ENCODE data around the gene PPM1J.

- TF ChIP-seq CTCF (IDR thresholded peaks at IDR 0.05) (no peak), EZH2phosphoT487 (IDR thresholded peaks at IDR 0.05) (no peak), EZH2 (IDR thresholded peaks at IDR 0.05) (no peak)
These were observed 12.6 kb upstream of the PPM1J start for GRCh38 chr1:112727716-112728115.
